ENCODE measurements around the gene TPCN2.

DNA sequence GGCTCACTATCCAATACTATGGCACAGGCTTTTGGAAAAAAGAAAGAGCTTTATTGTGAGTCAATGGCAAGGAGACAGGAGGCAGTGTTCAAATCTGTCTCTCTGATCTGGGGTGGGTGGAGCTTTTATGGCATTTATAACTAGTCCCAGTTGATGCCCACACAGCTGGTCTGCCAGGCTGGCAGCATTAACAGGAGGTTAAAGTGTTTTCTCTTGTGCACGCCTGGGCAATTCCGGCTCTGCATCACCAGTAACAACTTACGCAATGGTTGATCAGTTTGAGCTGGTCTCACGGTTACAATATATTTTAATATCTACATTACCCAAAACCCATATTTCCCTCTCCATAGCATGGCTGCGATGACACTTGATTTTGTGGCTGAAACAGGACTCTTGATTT is 91.9 kb downstream of the TPCN2 start:
- no peak for TF ChIP-seq ZFP3 (CRISPR knock-in tag; IDR thresholded peaks at IDR 0.05)
- TF ChIP-seq, protein P1, sequence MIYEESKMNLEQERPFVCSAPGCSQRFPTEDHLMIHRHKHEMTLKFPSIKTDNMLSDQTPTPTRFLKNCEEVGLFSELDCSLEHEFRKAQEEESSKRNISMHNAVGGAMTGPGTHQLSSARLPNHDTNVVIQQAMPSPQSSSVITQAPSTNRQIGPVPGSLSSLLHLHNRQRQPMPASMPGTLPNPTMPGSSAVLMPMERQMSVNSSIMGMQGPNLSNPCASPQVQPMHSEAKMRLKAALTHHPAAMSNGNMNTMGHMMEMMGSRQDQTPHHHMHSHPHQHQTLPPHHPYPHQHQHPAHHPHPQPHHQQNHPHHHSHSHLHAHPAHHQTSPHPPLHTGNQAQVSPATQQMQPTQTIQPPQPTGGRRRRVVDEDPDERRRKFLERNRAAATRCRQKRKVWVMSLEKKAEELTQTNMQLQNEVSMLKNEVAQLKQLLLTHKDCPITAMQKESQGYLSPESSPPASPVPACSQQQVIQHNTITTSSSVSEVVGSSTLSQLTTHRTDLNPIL (CRISPR knock-in tag; IDR thresholded peaks at IDR 0.05; ENCODE audit: low read depth) = no peak
